ENCODE data around the gene PCDHGA9. TPM values are rescaled to one million over a fixed set of nuclear protein-coding genes. Genes with fewer than 3 reads are reported as not detected.
A peak's percentile ranks its signal among the peaks of the same experiment; 100 is the strongest.
"Not testable (repeated sequence)": the region's sequence is repeated elsewhere in the genome, so short reads cannot be mapped to it uniquely, and the experiment has no call there.

Gene PCDHGA9
- total RNA-seq, 2 donors from 2014 or later, result 0.09 to 0.10 TPM

GRCh38 chr5:141430332-141431113 lies 27.9 kb downstream of the PCDHGA9 start, which contains the start of gene PCDHGA12:
Gene PCDHGA12 (plus strand): TSS chr5:141430507. CDS start chr5:141430760, 253 bp downstream.
- Mint-ChIP-seq H3K4me1 (ENCODE audit: low read depth) (peaks cover 21% of the 10 kb centered on the region), H3K27me3 (ENCODE audit: low read depth) (peaks cover 68% of the 10 kb centered on the region), H3K4me3 (peak within 1 kb of the TSS; percentile 84 to 87), H3K27ac (peak within 1 kb of the TSS; percentile 77), H3K36me3 (ENCODE audit: insufficient read depth in 2 of 2) (peaks cover 13 to 23% of the 10 kb centered on the region in 2 donors), H3K9me3 (peaks cover 9 to 10% of the 10 kb centered on the region in 2 donors)
- DNase-seq (peak in 1 of 2 donors; percentile 55), ATAC-seq (replicated peaks in 1 of 2) (peak; percentile 53 to 78)

GRCh38 chr5:141431286-141431685 lies 28.7 kb downstream of the PCDHGA9 start:
- Mint-ChIP-seq H3K4me3 (peak overlapping the region; percentile 84 to 87), H3K9me3 (peaks cover 9 to 10% of the 10 kb centered on the region in 2 donors), H3K27ac (no peak overlapping the region), H3K4me1 (ENCODE audit: low read depth) (peaks cover 21% of the 10 kb centered on the region), H3K36me3 (ENCODE audit: insufficient read depth in 2 of 2) (peaks cover 13 to 23% of the 10 kb centered on the region in 2 donors), H3K27me3 (ENCODE audit: low read depth) (peaks cover 63% of the 10 kb centered on the region)
- peak in 1 of 2 donors; percentile 37 for ATAC-seq (replicated peaks in 1 of 2)
- DNase-seq, result peak in 1 of 2 donors; percentile 31

DNA sequence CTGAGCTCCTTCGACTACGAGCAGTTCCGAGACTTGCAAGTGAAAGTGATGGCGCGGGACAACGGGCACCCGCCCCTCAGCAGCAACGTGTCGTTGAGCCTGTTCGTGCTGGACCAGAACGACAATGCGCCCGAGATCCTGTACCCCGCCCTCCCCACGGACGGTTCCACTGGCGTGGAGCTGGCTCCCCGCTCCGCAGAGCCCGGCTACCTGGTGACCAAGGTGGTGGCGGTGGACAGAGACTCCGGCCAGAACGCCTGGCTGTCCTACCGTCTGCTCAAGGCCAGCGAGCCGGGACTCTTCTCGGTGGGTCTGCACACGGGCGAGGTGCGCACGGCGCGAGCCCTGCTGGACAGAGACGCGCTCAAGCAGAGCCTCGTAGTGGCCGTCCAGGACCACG lies 29.7 kb downstream of the PCDHGA9 start:
- ATAC-seq (replicated peaks in 1 of 2); DNase-seq; H3K27ac Mint-ChIP-seq; H3K4me3 Mint-ChIP-seq; H3K9me3 Mint-ChIP-seq: not testable (repeated sequence)
- H3K27me3 Mint-ChIP-seq (ENCODE audit: low read depth), result peaks cover 59% of the 10 kb centered on the region
- peaks cover 21% of the 10 kb centered on the region for H3K4me1 Mint-ChIP-seq (ENCODE audit: low read depth)
- peaks cover 13 to 23% of the 10 kb centered on the region in 2 donors for H3K36me3 Mint-ChIP-seq (ENCODE audit: insufficient read depth in 2 of 2)

GRCh38 chr5:141432726-141433125 lies 30.1 kb downstream of the PCDHGA9 start:
- DNase-seq; ATAC-seq (replicated peaks in 1 of 2); H3K4me3 Mint-ChIP-seq; H3K27ac Mint-ChIP-seq; H3K9me3 Mint-ChIP-seq: not testable (repeated sequence)
- Mint-ChIP-seq H3K4me1 (ENCODE audit: low read depth) (peaks cover 21% of the 10 kb centered on the region), H3K36me3 (ENCODE audit: insufficient read depth in 2 of 2) (peaks cover 13 to 23% of the 10 kb centered on the region in 2 donors), H3K27me3 (ENCODE audit: low read depth) (peaks cover 58% of the 10 kb centered on the region)

DNA sequence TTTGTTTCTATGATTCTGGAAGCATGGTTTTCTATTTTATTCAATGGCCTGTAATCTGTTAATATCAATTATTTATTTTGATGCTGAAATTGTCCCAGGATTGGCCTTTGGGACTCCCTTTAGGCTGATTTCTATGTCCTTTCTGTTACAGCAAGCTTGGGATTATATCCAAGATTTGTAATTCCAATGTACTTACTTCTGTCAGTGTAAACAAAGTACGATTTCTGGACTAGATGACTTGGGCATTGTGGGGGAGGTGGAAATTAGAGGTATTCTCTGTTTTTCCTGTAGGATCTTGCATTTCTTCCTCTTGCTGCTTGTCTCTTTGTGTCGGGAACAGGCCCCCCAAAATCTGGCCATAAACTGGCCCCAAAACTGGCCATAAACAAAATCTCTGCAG lies 31.4 kb downstream of the PCDHGA9 start:
- Mint-ChIP-seq H3K27me3 (ENCODE audit: low read depth) (peaks cover 48% of the 10 kb centered on the region), H3K27ac (no peak overlapping the region), H3K4me1 (ENCODE audit: low read depth) (peaks cover 21% of the 10 kb centered on the region), H3K9me3 (peaks cover 6 to 10% of the 10 kb centered on the region in 2 donors), H3K4me3 (no peak overlapping the region), H3K36me3 (ENCODE audit: insufficient read depth in 2 of 2) (peaks cover 13 to 20% of the 10 kb centered on the region in 2 donors)
- DNase-seq (no peak), ATAC-seq (replicated peaks in 1 of 2) (no peak)

GRCh38 chr5:141437221-141437620 lies 34.6 kb downstream of the PCDHGA9 start:
- Mint-ChIP-seq H3K36me3 (ENCODE audit: insufficient read depth in 2 of 2) (peaks cover 3 to 10% of the 10 kb centered on the region in 2 donors), H3K4me3 (no peak overlapping the region), H3K4me1 (ENCODE audit: low read depth) (peaks cover under 1% of the 10 kb centered on the region), H3K9me3 (peaks cover 3% of the 10 kb centered on the region in 2 donors), H3K27ac (no peak overlapping the region), H3K27me3 (ENCODE audit: low read depth) (peaks cover 30% of the 10 kb centered on the region)
- DNase-seq (no peak), ATAC-seq (replicated peaks in 1 of 2) (no peak)

DNA sequence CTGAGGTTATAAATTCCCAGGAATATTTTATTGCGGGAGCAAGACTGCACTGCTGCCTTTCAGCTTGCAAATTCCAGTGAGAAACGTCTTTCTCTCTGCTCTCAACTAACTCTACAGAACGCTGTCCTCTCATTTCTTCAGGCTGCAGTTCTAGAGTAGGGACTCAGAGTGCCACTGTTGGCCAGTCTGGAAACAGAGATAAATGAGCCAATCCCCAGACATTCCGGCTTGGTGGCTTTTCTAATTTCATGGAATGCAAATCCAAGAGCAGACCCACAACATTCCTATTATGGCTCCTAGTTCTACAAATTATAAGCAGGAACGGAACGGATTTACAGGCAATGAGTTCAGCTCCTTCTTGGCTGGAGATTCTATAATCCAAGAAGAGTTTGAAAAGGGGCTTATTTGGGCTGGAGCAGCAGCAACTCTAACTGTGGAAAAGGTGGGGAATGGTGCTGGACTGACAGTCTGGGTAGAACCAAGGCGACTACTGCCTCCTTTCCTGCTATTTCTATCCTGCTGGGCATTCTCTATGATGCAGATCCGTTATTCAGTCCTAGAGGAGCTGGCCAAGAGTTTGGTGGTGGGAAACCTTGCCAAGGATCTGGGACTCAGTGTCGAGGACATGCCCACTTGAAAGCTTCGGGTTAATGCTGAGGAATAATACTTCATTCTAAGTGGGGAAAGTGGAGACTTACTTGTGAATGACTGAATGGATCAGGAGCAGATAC lies 37.0 kb downstream of the PCDHGA9 start:
- no peak for DNase-seq
- Mint-ChIP-seq H3K4me1 (ENCODE audit: low read depth) (no peaks in the 10 kb centered on the region), H3K4me3 (no peak overlapping the region), H3K36me3 (ENCODE audit: insufficient read depth in 2 of 2) (peaks cover 0 to 3% of the 10 kb centered on the region in 2 donors), H3K27ac (no peak overlapping the region), H3K9me3 (peaks cover 2 to 4% of the 10 kb centered on the region in 2 donors), H3K27me3 (ENCODE audit: low read depth) (peaks cover 18% of the 10 kb centered on the region)
- ATAC-seq (replicated peaks in 1 of 2), result no peak

DNA sequence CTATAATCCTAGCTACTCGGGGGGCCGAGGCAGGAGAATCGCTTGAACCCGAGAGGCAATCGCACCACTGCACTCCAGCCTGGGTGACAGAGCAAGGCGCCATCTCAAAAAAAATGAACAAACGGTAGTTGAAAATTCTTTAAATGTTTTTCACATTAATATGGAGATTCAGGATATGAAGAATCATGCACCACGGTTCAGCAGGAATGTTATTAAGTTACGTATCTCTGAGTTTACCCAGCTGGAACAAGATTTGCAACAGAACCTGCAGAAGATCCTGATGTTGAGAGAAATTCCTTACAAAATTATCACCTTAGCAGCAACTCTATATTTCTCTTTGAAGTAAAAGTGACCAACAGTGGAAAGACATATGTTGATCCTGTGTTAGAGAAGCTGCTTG lies 37.8 kb downstream of the PCDHGA9 start:
- Mint-ChIP-seq H3K9me3 (peaks cover 2 to 4% of the 10 kb centered on the region in 2 donors), H3K4me1 (ENCODE audit: low read depth) (no peaks in the 10 kb centered on the region), H3K27ac (no peak overlapping the region), H3K36me3 (ENCODE audit: insufficient read depth in 2 of 2) (peaks cover 0 to 3% of the 10 kb centered on the region in 2 donors), H3K27me3 (ENCODE audit: low read depth) (peaks cover 24% of the 10 kb centered on the region), H3K4me3 (no peak overlapping the region)
- ATAC-seq (replicated peaks in 1 of 2) (no peak), DNase-seq (no peak)

DNA sequence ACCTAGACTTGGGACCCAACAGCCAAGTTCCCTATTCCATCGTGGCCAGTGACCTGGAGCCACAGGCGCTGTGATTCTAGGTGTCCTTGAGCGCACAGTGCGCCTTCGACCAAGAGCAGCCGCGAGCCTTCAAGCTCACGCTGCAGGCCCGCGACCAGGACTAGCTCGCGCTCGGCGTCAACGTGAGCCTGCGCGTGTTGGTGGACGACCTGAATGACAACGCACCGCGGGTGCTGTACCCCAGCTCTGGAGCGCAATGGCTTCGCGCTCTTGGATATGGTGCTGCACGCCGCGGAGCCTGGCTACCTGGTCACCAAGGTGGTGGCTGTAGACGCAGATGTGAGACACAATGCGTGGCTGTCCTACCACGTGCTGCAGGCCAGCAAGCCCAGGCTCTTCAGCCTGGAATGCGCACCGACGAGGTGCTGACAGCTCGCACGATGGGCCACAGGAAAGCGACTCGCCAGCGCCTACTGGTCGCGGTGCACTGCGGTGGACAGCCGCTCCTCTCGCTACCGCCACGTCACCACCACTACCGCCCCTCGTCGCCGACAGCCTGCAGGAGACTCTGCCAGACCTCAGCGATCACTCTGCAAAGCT lies 39.1 kb downstream of the PCDHGA9 start:
- no peak overlapping the region for H3K27ac Mint-ChIP-seq
- H3K27me3 Mint-ChIP-seq (ENCODE audit: low read depth), result peaks cover 22% of the 10 kb centered on the region
- peaks cover 2 to 4% of the 10 kb centered on the region in 2 donors for H3K9me3 Mint-ChIP-seq
- H3K4me1 Mint-ChIP-seq (ENCODE audit: low read depth), result no peaks in the 10 kb centered on the region
- DNase-seq (no peak), ATAC-seq (replicated peaks in 1 of 2) (no peak)
- H3K36me3 Mint-ChIP-seq (ENCODE audit: insufficient read depth in 2 of 2), result peaks cover 0 to 3% of the 10 kb centered on the region in 2 donors
- H3K4me3 Mint-ChIP-seq, result no peak overlapping the region

Other genes with a start within 250 kb of the PCDHGA9 start
- gene PCDHB7, start 230.1 kb upstream of the PCDHGA9 start, total RNA-seq, result not detected
- gene PCDHB8, start 225.0 kb upstream of the PCDHGA9 start, total RNA-seq, result not detected
- gene PCDHB16, start 220.4 kb upstream of the PCDHGA9 start, total RNA-seq, result not detected
- under 1 TPM in 1 of 2 donors, not detected in 1; 0.05 TPM for gene PCDHB9, start 215.6 kb upstream of the PCDHGA9 start, total RNA-seq
- not detected for gene PCDHB10, start 210.4 kb upstream of the PCDHGA9 start, total RNA-seq
- gene PCDHB11, start 203.2 kb upstream of the PCDHGA9 start, total RNA-seq, result not detected
- not detected for gene PCDHB12, start 194.1 kb upstream of the PCDHGA9 start, total RNA-seq
- gene PCDHB13, start 188.9 kb upstream of the PCDHGA9 start, total RNA-seq, result not detected
- not detected for gene PCDHB14, start 179.4 kb upstream of the PCDHGA9 start, total RNA-seq
- gene PCDHB15, start 157.4 kb upstream of the PCDHGA9 start, total RNA-seq, result not detected
- gene SLC25A2, start 98.7 kb upstream of the PCDHGA9 start, total RNA-seq, result under 1 TPM; 0.46 to 0.63 TPM
- gene TAF7, start 82.0 kb upstream of the PCDHGA9 start, total RNA-seq, result 10 to 100 TPM; 56.7 to 62.5 TPM
- under 1 TPM; 0.05 TPM for gene PCDHGA1, start 72.3 kb upstream of the PCDHGA9 start, total RNA-seq
- gene PCDHGA2, start 64.0 kb upstream of the PCDHGA9 start, total RNA-seq, result under 1 TPM in 1 of 2 donors, not detected in 1; 0.07 TPM
- gene PCDHGA3, start 58.9 kb upstream of the PCDHGA9 start, total RNA-seq, result under 1 TPM in 1 of 2 donors, not detected in 1; 0.12 TPM
- gene PCDHGB1, start 52.7 kb upstream of the PCDHGA9 start, total RNA-seq, result under 1 TPM in 1 of 2 donors, not detected in 1; 0.19 TPM
- gene PCDHGA4, start 47.8 kb upstream of the PCDHGA9 start, total RNA-seq, result under 1 TPM; 0.25 to 0.26 TPM
- gene PCDHGB2, start 42.8 kb upstream of the PCDHGA9 start, total RNA-seq, result under 1 TPM; 0.28 to 0.34 TPM
- gene PCDHGA5, start 38.6 kb upstream of the PCDHGA9 start, total RNA-seq, result under 1 TPM in 1 of 2 donors, not detected in 1; 0.12 TPM
- under 1 TPM; 0.19 to 0.28 TPM for gene PCDHGB3, start 32.5 kb upstream of the PCDHGA9 start, total RNA-seq
- under 1 TPM; 0.16 to 0.29 TPM for gene PCDHGA6, start 28.9 kb upstream of the PCDHGA9 start, total RNA-seq
- gene PCDHGA7, start 20.0 kb upstream of the PCDHGA9 start, total RNA-seq, result under 1 TPM in 1 of 2 donors, not detected in 1; 0.12 TPM
- gene PCDHGB4, start 15.1 kb upstream of the PCDHGA9 start, total RNA-seq, result not detected
- gene PCDHGA8, start 10.1 kb upstream of the PCDHGA9 start, total RNA-seq, result not detected
- under 1 TPM; 0.17 to 0.21 TPM for gene PCDHGB5, start 4.8 kb upstream of the PCDHGA9 start, total RNA-seq
- gene PCDHGB6, start 5.2 kb downstream of the PCDHGA9 start, total RNA-seq, result under 1 TPM in 1 of 2 donors, not detected in 1; 0.09 TPM
- under 1 TPM; 0.12 TPM for gene PCDHGA10, start 10.2 kb downstream of the PCDHGA9 start, total RNA-seq
- gene PCDHGB7, start 14.9 kb downstream of the PCDHGA9 start, total RNA-seq, result under 1 TPM in 1 of 2 donors, not detected in 1; 0.17 TPM
- under 1 TPM in 1 of 2 donors, not detected in 1; 0.22 TPM for gene PCDHGA11, start 18.3 kb downstream of the PCDHGA9 start, total RNA-seq
- gene PCDHGA12, start 27.7 kb downstream of the PCDHGA9 start, total RNA-seq, result under 1 TPM; 0.12 to 0.17 TPM
- not detected for gene PCDHGC3, start 73.2 kb downstream of the PCDHGA9 start, total RNA-seq
- gene PCDHGC4, start 82.3 kb downstream of the PCDHGA9 start, total RNA-seq, result not detected
- gene PCDHGC5, start 86.3 kb downstream of the PCDHGA9 start, total RNA-seq, result not detected
- 100 to 1,000 TPM; 162 to 165 TPM for gene DIAPH1, start 216.2 kb downstream of the PCDHGA9 start, total RNA-seq
- 10 to 100 TPM; 64.1 to 69.2 TPM for gene HDAC3, start 234.1 kb downstream of the PCDHGA9 start, total RNA-seq
- gene RELL2, start 234.2 kb downstream of the PCDHGA9 start, total RNA-seq, result 10 to 100 TPM; 14.6 to 19.5 TPM
- gene FCHSD1, start 248.6 kb downstream of the PCDHGA9 start, total RNA-seq, result 10 to 100 TPM; 54.1 to 61.1 TPM

Data from activated T-cell treated with anti-CD3 and anti-CD28 coated beads, Interleukin-2, amount 50 U/mL, for 72 hours (primary cell).